Stimulated activated CD4-positive, alpha-beta T cell treated with anti-CD3 and anti-CD28 coated beads, Interleukin-12 subunit alpha, Interleukin-12 subunit beta, amount 100 ng/mL, for 4 hours (primary cell): ENCODE results near the gene SLC4A1.

Source experiments
- DNase-seq: peaks from one replicate; pipeline ENCODE4 v3.0.0-alpha.2; 2020

The SLC4A1 gene

DNA sequence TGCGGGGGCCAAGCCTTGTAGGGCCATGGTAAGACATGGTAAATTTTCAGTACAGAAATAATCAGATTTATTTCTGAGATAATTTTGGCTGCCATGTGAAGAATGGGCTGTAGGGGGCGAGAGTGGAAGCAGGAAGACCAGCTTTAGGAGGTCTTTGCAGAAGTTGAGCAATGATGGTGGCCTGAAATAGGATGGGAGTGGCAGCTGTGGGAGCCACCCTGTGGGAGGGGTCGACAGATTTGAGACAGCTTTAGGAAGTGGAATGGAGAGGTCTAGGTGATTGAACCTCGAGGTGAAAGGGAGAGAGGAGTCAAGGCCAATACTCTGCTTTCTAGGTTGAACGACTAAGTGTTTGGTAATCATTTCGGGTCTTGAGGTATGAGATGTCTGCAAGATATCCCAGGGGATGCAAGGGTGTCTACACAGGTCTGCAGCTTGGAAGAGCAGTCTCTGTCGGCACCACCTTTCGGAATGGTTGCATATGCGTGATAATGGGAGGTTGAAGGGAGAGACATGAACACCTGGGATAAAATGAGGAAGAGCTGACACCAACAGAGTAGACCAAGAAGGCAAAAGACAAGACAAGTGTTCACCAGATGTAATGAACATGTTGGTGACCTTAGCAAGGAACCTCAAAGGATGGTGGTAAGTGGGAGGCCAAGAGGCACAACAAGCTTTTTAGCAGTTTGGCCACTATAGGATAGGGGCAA is 64.0 kb downstream of the SLC4A1 start:
- peak; percentile 38 for DNase-seq

DNA sequence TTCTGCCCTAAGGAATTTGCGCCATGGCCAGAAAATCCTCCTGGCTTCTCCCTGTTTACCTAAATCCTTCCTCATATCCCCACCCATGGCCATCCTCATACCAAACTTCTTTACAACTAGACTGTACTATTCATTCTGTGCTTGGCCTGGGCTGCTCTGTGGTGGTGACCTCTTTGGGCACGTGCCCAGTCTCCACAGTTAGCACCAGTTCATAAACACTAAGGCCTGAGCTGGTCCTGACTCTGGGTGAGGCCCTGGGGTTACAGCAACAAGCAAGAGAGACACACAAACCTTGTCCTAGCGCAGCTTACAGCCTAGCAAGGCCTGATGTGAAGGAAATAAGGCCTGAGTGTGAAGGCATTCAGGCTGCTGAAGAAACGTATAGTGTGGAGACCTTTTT is 65.2 kb downstream of the SLC4A1 start:
- DNase-seq: no peak

DNA sequence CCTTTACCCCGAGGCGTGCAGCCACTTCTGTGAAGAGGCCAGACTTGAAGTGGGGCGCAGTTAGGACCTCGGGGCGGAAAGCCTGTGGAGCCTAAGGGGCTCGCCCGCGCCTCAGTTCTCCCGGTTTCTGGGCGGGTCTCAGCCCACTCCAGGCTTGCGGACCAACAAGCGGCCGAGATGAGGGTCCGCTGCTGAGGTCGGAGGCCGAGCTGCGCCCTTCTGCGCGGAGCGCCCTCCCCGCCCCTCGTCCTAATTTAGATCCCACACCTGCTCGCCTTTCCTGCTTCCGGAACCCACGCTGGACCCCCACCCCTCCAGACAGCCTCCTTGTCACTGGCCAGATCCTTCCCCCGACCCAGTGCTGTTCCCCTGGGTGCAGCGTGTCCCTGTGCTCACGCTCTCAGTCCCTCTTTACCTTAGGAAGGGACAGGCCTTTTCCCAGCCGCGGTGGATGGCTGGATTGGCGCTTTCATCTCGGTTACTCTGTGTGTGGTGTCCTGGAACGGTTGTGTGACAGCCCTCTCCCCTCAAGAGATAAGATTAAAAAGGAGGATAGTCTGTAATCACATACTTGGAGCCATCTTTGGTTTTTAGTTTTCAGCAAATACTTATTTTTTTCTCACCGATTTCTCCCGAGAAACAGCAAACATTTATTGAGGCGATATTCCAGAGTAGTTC is 67.3 kb downstream of the SLC4A1 start:
- DNase-seq: no peak

DNA sequence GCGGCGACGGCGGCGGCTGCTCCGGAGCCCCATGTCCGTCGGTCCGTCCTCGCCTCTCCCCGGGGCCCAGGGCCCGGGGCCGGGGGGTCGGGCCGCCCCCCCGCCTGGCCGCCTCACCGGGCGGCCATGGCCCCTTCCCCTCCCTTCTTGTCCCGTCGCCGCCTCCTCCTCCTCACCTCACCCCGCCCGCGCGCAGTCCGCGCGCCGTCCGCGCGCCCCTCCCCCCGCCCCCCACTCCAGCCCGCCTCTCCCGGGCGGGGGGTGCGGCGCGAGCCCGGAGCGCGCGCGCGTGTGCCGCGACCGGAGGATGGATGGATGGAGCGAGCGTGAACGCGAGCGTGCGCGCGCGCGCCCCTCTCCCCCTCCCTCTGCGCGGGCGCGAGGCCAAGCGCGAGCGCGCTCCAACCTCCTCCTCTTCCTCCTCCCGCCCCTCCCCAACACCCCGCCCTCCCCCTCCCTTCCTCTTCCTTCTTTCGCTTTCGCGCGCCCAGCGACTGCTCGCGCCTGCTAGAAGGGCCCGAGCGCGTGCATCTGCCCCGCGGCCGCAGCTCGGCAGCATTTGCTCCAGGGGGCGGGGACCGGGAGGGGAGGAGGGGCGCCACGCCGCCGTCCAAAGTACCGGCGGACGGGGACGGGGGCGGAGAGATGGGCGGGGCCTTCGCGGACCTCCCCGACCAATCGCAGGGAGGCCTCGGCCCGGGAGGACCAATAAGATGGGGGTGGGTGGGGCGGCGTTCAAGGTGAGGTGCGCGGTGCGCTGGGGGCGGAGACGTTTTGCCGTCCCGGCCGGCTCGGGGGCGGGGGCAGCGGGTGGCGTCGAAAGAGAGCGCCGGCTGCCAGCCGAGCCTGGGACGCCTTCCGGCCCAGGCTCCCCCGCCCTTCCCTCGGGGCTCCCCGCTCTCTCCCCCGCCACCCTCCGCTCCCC is 68.1 kb downstream of the SLC4A1 start, which contains the start of gene ATXN7L3:
Gene ATXN7L3, minus strand, starts transcription at position 332 of the 925 bp plus-strand sequence. CDS start 1,814 bp downstream, outside the sequence.
- DNase-seq: peak; percentile 100

DNA sequence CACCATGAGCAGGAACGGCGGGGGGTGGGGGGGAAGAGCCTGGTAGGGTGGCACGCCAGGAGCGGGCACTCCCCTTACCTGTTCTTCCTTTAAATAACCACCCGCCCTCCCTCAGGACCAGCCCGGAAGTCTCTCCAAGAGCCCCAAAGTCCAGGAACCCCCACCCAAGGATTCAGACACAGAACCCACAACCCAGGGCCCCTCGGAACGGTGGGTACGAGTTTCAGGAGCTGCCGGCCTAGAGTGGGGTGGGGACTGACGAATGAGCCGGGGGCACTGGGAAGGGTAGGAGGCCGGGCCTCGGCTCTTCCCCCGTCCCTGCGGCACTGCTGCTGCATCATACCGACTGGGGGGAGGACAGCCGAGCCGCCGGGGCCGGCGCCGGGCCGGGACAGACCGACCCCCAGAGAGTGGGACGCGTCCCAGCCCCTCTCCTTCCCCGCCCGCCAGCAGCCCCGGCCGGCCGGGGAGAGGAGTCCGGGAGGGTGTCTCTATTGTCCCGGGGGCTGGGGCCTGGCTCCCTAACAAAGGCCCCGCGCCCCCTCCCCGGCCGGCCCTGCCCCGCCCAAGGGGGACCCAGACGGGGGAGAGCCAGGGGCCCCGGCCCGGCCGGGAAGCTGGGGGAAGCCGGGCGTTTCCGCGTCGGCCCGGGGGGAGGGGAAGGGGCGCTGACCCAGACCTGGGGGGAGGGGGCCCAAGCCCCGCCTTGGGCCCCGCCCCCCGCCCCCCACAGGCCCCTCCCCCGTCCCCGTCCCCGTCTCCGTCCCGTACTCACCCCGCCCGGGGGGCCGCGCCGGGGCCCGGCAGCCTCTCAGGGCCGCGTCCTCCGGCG is 69.0 kb downstream of the SLC4A1 start:
- peak; percentile 63 for DNase-seq
